Testis (tissue), 2 donors: ENCODE measurements around the gene SPDYE5.

Source experiments
- POLR2A ChIP-seq: fragments of 450-650 bp; IDR thresholded peaks from one replicate; pipeline ENCODE4 v1.6.1; 2017; ENCODE audit warnings: antibody characterized with exemption, mild to moderate bottlenecking, moderate library complexity
- TF ChIP-seq, protein P1 (sequence below), 3 experiments: fragments of 450-650 bp in 2 of 3; fragments of 200-600 bp in 1 of 3; sonication (generic) in 1 of 3; IDR thresholded peaks; one replicate each; pipeline ENCODE4 v1.5.1; 2016 to 2019; ENCODE audit warnings: antibody characterized with exemption in 3 of 3, mild to moderate bottlenecking in 2 of 3, moderate library complexity in 1 of 3

DNA sequence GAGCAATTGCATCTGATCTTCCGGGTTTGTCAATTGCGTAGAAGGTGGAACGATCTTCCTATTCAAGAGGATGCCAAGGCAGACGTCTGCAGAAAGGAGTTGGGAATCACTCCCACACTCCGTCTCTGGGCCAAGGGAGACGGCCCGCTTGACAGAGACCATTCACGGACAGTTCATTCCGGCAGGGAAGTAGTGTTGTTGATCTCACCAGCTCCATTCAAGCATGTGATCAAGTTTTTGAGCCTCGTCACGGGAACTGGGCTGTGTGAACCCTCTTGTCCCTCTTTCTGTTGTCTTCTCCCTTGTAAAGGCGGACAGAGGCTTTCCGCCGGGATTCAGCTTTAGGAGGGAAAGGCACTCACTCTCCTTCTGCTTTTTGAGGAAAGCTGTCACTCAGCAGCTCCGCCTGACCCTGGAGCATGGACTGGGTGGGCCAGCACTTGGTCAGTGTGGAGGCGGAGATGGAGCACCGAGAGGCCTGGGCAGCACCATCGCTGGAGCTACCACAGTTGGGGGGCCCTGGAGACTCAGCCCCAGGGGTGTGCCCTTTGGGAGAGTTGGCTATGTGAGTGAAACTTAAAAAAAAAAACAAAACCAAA lies 44.9 kb downstream of the SPDYE5 start:
- TF ChIP-seq, protein P1, sequence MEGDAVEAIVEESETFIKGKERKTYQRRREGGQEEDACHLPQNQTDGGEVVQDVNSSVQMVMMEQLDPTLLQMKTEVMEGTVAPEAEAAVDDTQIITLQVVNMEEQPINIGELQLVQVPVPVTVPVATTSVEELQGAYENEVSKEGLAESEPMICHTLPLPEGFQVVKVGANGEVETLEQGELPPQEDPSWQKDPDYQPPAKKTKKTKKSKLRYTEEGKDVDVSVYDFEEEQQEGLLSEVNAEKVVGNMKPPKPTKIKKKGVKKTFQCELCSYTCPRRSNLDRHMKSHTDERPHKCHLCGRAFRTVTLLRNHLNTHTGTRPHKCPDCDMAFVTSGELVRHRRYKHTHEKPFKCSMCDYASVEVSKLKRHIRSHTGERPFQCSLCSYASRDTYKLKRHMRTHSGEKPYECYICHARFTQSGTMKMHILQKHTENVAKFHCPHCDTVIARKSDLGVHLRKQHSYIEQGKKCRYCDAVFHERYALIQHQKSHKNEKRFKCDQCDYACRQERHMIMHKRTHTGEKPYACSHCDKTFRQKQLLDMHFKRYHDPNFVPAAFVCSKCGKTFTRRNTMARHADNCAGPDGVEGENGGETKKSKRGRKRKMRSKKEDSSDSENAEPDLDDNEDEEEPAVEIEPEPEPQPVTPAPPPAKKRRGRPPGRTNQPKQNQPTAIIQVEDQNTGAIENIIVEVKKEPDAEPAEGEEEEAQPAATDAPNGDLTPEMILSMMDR (IDR thresholded peaks at IDR 0.05) = no peak
- no peak for TF ChIP-seq POLR2A
